GM18951 (cell line): ENCODE data around the gene ZNF12.

Experiments
- POLR2A ChIP-seq: IDR thresholded peaks from 4 replicates; pipeline ENCODE4 v1.6.1; 2011; ENCODE audit warnings: mild to moderate bottlenecking; ENCODE audit not compliant: insufficient read length, insufficient read depth; ENCODE audit errors: extremely low read depth
- in situ Hi-C: fragments of 300-500 bp; cut with MboI; formaldehyde crosslinking; loops from one replicate; pipeline ENCODE4 v1.12.0; 2022; ENCODE audit warnings: low sequenced_read_pairs, mixed read lengths, inconsistent platforms; ENCODE audit not compliant: unreplicated experiment

Gene ZNF12

DNA sequence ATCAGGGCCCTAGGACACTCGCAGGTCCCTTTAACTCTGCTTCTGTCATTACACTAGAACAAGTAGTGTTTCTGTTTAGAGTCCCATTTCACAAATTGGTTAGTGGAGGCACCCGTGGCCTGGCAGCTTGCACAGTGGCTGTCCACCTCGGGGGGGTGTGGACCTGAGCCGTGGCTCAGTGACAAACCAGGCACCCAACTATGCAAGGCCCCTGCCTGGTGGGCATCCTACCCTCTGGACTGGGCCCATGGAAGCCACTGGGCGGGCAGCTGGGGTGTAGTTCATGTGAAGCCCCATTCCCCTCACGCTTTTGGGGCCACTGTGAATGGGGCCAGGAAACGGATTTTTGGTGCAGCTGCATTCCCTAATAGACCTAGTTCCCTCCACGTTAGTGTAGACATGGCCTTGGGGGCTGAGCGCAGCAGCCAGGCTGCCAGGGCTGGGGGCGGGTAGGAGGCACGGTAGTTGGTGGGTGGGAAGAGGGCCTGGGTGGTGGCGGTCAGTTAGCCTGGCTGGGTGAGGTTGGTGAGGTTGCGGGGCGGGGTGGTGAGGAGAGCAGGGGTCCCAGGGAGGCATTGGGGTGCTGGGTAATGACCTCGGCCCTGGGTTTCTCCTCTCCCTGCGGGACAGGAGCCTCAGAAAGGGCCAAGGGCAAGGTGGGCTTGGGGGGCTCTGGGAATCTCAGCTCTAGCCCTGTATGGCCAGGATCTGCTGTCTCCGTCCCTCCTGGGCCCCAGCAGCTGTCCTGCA, 50.9 kb downstream of the ZNF12 start:
- in situ Hi-C loops: no loop called here
- TF ChIP-seq POLR2A: no peak

DNA sequence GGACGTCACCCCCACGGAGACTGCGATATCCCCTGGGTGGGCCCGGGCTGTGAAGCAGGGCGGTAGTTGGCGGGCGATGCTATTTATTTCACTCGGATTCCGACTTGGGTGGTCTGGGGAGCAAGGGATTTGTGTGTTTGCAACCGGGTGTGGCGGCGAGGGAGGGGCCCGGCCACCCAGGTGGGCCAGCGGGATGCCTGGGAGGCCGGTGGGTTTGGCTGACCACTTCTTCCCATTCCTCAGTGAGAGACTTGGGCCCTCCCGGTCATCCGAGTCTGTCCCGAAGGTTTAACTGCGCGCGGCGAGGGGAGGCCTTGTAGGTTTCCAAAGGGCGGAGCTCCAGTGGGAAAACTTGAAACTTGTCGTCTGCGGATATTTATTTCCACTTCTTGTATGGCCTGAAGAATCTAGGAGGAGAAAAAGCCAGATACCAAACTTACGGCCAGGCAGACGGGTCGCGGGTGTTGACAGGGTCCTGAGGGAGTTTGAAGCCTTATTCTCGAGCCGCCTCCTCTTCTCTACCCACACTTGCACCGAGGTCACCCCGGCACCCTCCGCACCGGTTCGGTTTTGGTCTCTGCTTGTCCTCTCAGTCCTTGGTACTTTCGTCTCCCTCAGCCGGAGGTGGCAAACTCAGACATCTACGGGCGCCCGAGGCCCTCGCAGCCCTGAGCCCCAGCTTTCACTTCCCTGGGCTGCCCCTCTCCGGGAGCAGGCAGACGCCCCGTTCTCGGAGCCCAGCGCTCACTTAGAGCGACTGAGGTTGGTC, 51.7 kb downstream of the ZNF12 start:
- in situ Hi-C loops: no loop called here

DNA sequence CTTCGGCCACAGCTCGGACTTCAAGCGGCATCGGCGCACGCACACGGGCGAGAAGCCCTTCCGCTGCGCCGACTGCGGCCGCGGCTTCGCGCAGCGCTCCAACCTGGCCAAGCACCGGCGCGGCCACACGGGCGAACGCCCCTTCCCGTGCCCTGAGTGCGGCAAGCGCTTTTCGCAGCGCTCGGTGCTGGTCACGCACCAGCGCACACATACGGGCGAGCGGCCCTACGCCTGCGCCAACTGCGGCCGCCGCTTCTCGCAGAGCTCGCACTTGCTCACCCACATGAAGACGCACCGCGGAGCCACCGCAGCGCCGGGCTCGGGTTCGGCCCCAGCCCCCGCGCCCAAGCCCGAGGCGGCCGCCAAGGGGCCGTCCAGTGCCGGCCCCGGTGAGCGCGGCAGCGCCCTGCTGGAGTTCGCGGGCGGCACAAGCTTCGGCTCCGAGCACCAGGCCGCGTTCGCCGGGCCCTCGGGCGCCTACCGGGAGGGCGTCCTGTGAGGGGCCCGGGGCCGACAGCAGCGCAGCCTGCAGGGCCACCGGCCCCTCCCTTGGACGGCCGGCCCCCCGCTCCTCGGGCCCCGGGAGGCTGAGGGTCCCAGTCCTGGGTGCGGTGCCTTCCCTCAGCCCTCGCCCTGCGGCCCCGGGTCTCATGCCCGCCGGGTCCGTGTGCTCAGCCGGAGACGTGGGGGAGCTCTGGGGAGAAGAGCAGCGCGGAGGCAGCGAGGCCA, 52.5 kb downstream of the ZNF12 start:
- in situ Hi-C loops: no loop called here
- TF ChIP-seq POLR2A: no peak

More for the DNA sequence above, 51.7 kb downstream of the ZNF12 start:
- TF ChIP-seq POLR2A: no peak

DNA sequence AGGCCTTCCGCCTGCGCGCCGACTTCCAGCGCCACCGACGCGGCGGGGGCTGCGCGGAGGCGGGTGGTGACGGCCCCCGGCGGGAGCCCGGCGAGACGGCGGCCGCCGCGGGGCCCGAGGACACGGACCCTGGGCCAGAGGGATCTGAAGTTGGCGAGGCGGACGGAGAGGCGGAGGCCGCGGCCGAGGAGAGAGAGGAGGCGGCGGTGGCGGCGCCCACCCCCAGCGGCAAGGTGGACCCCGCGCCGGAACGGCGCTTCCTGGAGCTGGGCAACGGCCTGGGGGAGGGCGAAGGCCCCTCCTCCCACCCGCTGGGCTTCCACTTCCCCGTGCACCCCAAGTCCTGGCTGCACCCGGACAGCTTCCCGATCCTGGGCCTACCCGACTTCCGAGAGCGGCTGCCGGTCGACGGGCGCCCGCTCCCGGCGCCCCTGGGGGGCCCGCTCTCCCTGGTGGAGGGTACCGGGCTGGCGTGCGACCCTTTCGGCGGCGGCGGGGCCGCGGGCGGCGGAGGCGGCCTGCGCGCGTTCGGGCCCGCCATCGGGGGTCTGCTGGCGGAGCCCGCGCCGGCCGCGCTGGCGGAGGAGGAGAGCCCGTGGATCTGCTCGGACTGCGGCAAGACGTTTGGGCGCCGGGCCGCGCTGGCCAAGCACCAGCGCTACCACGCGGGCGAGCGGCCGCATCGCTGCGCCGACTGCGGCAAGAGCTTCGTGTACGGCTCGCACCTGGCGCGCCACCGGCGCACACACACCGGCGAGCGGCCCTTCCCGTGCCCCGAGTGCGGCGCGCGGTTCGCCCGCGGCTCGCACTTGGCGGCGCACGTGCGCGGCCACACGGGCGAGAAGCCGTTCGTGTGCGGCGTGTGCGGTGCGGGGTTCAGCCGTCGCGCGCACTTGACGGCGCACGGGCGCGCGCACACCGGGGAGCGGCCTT, 53.4 kb downstream of the ZNF12 start:
- in situ Hi-C loops: no loop called here
- TF ChIP-seq POLR2A: no peak

DNA sequence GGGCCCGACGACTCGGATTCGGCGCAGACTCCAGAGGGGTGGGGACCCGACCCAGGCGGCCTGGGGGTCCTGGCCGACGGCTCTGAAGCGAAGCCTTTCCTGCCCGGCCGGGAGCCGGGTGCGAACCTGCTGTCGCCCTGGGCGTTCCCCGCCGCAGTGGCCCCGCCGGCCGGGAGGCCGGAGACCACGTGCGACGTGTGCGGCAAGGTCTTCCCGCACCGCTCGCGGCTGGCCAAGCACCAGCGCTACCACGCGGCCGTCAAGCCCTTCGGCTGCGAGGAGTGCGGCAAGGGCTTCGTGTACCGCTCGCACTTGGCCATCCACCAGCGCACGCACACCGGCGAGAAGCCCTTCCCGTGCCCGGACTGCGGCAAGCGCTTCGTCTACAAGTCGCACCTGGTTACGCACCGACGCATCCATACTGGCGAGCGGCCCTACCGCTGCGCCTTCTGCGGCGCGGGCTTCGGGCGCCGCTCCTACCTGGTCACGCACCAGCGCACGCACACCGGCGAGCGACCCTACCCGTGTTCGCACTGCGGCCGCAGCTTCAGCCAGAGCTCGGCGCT, 54.2 kb downstream of the ZNF12 start:
- no peak for TF ChIP-seq POLR2A
- in situ Hi-C loops: no loop called here

DNA sequence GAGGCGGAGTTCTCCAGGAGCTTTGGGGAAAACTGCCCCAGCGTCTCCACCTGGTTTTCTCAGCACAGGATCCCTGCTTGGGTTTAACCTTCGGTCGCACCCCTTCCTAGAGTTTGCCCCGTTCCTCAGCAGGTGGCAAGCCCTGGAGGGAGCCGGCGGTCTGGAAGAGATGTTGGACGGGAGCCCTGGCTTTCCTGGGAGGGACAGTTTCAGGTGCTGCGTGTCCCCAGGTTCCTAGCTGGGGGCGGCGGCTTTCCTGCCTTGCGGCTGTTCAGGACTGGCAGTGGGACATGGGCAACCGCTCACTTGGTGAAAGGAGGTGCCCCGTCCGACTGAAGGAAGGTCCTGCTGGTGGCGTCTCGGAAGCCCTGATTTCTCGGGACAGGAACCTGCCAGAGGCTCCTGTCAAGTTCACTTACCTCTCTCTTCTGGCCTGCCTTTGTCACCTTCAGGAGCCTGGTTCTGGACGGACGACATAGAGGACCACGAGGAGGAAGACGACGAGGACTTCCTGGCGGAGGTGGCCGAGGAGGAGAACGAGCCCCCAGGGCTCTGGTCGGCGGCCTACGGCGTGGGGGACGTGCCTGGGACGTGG, 54.8 kb downstream of the ZNF12 start:
- TF ChIP-seq POLR2A: no peak
- in situ Hi-C loops: no loop called here

DNA sequence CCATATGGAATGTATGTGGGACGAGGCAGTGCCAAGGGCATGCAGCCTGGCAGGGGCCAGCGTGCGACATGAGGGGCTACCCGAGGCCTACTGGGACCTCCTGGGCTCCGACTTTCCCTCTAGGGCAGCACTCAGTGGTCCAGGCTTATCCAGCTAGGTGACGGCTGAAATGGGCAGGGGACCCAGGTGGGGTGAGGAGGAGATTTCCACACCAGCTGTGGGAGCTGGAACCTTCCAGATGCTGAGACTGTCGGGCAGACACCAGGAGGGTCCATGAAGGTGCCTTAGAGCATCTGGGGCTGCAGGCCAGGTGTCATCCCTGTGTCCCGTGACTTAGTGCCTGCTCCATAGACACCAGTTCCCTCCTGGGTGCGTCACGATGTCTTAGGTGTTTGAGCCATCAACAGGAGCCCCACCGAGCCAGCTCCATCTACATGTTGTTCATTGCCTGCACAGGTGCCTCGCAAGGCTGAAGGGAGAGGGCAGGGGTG, 56.2 kb downstream of the ZNF12 start:
- no peak for TF ChIP-seq POLR2A
- in situ Hi-C loops: no loop called here

DNA sequence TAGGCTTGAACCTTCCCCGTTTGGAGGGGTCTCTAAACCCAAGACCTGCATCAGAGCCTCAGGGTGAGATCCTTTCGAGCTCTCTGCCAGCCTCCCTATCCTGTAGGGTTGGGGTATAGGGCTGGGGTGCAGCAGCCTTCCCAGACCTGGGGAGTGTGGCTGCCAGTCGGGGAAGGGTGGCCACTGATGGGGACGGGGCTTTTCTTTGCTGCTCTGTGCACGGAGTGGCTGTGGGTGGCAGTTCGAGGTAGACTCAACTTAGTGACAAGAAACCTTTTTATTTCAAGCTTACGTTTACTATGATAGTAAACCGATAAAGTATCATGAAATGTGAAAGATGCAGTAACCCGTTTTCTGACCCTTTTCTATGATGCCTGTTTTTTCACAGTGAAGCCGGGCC, 56.7 kb downstream of the ZNF12 start:
- TF ChIP-seq POLR2A: no peak
- in situ Hi-C loops: no loop called here

DNA sequence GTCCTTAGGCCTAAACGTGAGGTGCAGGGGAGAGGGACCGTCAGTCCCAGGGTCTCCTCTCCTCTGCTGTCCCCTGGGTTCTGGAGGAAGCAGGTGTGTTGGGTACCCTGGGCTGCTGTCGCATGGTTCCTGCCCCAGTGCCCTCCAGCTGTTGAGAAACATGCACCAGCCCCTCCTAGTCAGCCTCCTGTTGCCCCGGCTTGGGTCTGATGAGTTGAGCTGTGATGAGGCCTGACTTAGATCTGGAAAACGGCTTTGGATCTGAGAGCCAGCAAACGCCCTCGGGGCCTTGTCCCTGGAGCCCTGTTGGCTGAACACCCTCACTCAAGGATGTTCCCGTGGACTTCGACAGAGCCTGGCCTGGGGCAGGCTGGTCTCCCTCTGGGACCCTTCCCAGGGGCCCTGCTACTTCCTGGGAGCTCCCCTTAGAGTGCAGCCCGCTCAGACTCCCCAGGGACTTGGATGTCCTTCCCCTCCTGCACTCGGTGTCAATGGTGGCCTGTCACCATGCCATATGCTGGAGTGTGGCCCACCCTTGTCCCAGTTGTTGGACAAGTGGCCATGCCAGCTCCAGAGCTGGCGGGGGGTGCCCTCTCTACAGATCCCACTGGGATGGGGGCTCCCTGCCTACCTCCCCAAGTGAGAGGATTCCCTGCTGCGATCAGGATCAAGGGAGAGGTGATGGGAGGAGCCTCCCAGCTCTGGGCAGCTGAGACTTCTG, 57.3 kb downstream of the ZNF12 start:
- TF ChIP-seq POLR2A: no peak
- in situ Hi-C loops: no loop called here

DNA sequence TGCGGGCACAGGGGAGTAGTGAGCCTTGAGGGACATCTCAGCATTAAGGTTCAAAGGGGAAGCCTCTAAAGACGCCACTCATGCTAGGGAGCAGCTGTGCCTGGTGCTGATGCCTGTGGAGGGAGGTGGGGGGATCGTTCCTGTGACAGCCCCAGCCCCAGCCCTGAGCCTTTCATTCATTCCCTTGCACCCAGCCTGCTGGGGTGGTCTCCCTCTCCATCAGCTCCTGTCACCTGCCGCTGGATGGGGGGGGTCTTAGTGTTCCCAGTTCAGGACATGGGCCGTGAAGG, 58.0 kb downstream of the ZNF12 start:
- TF ChIP-seq POLR2A: no peak
- in situ Hi-C loops: no loop called here

DNA sequence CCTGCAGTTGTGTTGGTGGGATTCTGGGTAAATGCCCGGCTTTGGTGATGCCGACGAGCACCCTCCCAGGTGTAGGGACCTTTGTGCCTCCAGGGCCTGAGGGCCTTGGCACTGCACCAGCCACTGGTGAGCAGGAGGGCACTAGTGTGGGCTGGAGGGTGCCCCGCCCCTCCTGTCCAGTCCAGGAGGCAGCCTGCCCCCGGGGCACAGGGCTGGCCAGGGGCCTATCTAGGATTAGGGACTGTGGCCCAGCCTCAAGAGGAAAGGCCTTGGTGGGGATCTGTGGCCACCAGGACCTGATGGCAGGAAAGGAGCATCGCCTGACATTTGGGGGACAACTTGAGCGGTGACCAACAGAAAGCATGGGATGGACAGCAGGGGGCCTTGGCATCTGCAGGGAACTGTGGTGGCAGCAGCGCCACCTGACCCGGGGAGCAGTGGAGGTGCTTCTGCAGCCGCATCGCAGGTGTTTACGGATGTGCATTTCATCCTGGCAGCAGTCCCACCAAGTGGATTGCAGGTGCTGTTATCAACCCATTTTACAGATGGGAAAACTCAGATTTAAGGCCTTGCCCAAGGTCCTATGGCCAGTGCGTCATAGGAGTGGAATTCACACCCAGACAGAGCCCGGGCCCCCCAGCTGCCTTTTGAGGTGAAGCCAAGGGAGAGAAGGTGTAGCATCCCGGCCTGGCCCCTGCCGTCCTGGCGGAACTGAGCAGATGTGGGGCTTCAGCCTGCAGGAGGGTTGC, 58.5 kb downstream of the ZNF12 start:
- in situ Hi-C loops: no loop called here
- TF ChIP-seq POLR2A: no peak
